Endothelial cell of umbilical vein (primary cell): ENCODE results near the gene UIMC1. TPM values are rescaled to one million over a fixed set of nuclear protein-coding genes. Genes with fewer than 3 reads are reported as not detected.

Experiments
- BruUV-seq: library from RNA; stranded (reverse); fragments of 400-500 nt; replicated peaks from 2 replicates; lab custom pipeline; 2021; lab: Mats Ljungman, UMichigan
- CTCF ChIA-PET: fragments of 300-600, 350-600 bp; sonication (Branson Sonifier 250); formaldehyde crosslinking; loops from one replicate; lab custom pipeline; 2021; ENCODE audit warnings: antibody characterized with exemption, inconsistent platforms; lab: Charles Lee
- POLR2A ChIA-PET: fragments of 300-600, 350-600 bp; sonication (Branson Sonifier 250); formaldehyde crosslinking; loops from one replicate; lab custom pipeline; 2021; ENCODE audit warnings: antibody characterized with exemption, inconsistent platforms; lab: Charles Lee
- DNase-seq: peaks from one replicate; pipeline ENCODE4 v3.0.0-alpha.2; 2011; ENCODE audit warnings: low read depth, low spot score
- FAIRE-seq: peaks from 2 replicates; lab custom pipeline; 2011; peaks lifted over from hg19 to GRCh38; lab: Jason Lieb, UNC
- H2AFZ ChIP-seq: 2 replicates; pipeline ENCODE4 v1.6.0; 2012; ENCODE audit warnings: low read depth, low read length, control low read depth, inconsistent platforms
- H3K27ac ChIP-seq: 2 replicates; pipeline ENCODE4 v1.5.1; 2011; ENCODE audit warnings: low read depth, mild to moderate bottlenecking, control low read depth, low read length, moderate library complexity; ENCODE audit not compliant: insufficient read depth
- H3K27me3 ChIP-seq, 2 experiments: 2 replicates each; pipeline versions ENCODE4 v1.6.0 to v1.6.1; 2011; ENCODE audit warnings: low read length in 2 of 2, mixed read lengths in 1 of 2; ENCODE audit not compliant: control insufficient read depth in 2 of 2, insufficient read depth in 2 of 2
- H3K36me3 ChIP-seq, 2 experiments: 2 replicates in 1 of 2; 3 replicates in 1 of 2; pipeline ENCODE4 v1.5.1; 2011; ENCODE audit warnings: low read length in 2 of 2, mild to moderate bottlenecking in 1 of 2, moderate library complexity in 1 of 2; ENCODE audit not compliant: control insufficient read depth in 2 of 2, insufficient read depth in 2 of 2; ENCODE audit errors: extremely low read depth in 1 of 2
- H3K4me1 ChIP-seq: 3 replicates; pipeline ENCODE4 v1.5.1; 2011; ENCODE audit warnings: mild to moderate bottlenecking, low read length; ENCODE audit not compliant: control insufficient read depth, insufficient read depth; ENCODE audit errors: extremely low read depth
- H3K4me2 ChIP-seq: 2 replicates; pipeline ENCODE4 v1.6.1; 2011; ENCODE audit warnings: low read length, control low read depth, mixed read lengths; ENCODE audit not compliant: insufficient read depth
- H3K4me3 ChIP-seq, 3 experiments: fragments of 200-600 bp in 1 of 3; sonication (generic), shearing (Covaris generic) in 1 of 3; replicated peaks in 1 of 3; 2 replicates each; pipeline ENCODE4 v1.5.1; 2011 to 2016; ENCODE audit warnings: control low read depth in 3 of 3, low read length in 3 of 3, mild to moderate bottlenecking in 2 of 3, inconsistent platforms in 1 of 3, low read depth in 1 of 3, moderate library complexity in 1 of 3; ENCODE audit not compliant: insufficient read depth in 1 of 3
- H3K79me2 ChIP-seq: 2 replicates; pipeline ENCODE4 v1.6.0; 2012; ENCODE audit warnings: low read length, inconsistent platforms; ENCODE audit not compliant: control insufficient read depth, insufficient read depth
- H3K9ac ChIP-seq: replicated peaks from 2 replicates; pipeline ENCODE3; 2011; ENCODE audit warnings: low read length, control low read depth; ENCODE audit not compliant: insufficient read depth; ENCODE audit errors: extremely low read depth
- H3K9me1 ChIP-seq: replicated peaks from 3 replicates; pipeline ENCODE4 v1.6.0; 2011; ENCODE audit warnings: mild to moderate bottlenecking, low read length; ENCODE audit not compliant: control insufficient read depth, insufficient read depth; ENCODE audit errors: extremely low read depth
- H3K9me3 ChIP-seq: replicated peaks from 2 replicates; pipeline ENCODE4 v1.5.1; 2012; ENCODE audit warnings: low read length, inconsistent platforms; ENCODE audit not compliant: control insufficient read depth, insufficient read depth
- H4K20me1 ChIP-seq: replicated peaks from 2 replicates; pipeline ENCODE3; 2011; ENCODE audit warnings: mild to moderate bottlenecking, low read length; ENCODE audit not compliant: control insufficient read depth, insufficient read depth; ENCODE audit errors: extremely low read depth
- EZH2 ChIP-seq: IDR thresholded peaks from 2 replicates; pipeline ENCODE4 v1.6.1; 2012; ENCODE audit warnings: borderline replicate concordance, low read depth, mild to moderate bottlenecking, moderate library complexity, low read length, inconsistent platforms; ENCODE audit not compliant: severe bottlenecking
- FOS ChIP-seq: IDR thresholded peaks from 2 replicates; pipeline ENCODE4 v1.6.1; 2011; ENCODE audit warnings: mild to moderate bottlenecking, low read length, moderate library complexity, borderline replicate concordance; ENCODE audit not compliant: insufficient read depth
- GATA2 ChIP-seq: IDR thresholded peaks from 2 replicates; pipeline ENCODE4 v1.7.0; 2011; ENCODE audit warnings: low read depth, mild to moderate bottlenecking, moderate library complexity, mixed read lengths, low read length; ENCODE audit not compliant: insufficient read length, insufficient read depth
- JUN ChIP-seq: IDR thresholded peaks from 2 replicates; pipeline ENCODE4 v1.6.1; 2011; ENCODE audit warnings: borderline replicate concordance, low read depth; ENCODE audit not compliant: insufficient read length, insufficient read depth
- MAX ChIP-seq: IDR thresholded peaks from 2 replicates; pipeline ENCODE4 v1.6.1; 2011; ENCODE audit not compliant: insufficient read depth, insufficient read length
- MYC ChIP-seq: IDR thresholded peaks from one replicate; pipeline ENCODE4 v1.6.1; 2011; ENCODE audit warnings: mild to moderate bottlenecking, low read depth, low read length
- POLR2A ChIP-seq: IDR thresholded peaks from 2 replicates; pipeline ENCODE4 v1.6.1; 2012; ENCODE audit warnings: low read depth, mild to moderate bottlenecking, control low read depth, low read length
- POLR2AphosphoS5 ChIP-seq: IDR thresholded peaks from 2 replicates; pipeline ENCODE4 v1.6.1; 2012; ENCODE audit warnings: low read depth, mild to moderate bottlenecking, control low read depth, low read length, moderate library complexity; ENCODE audit not compliant: insufficient read depth
- dilution Hi-C: fragments of 300-500 bp; cut with MboI; formaldehyde crosslinking; loops from one replicate; pipeline ENCODE4 v1.15.0; 2019; ENCODE audit warnings: low sequenced_read_pairs; ENCODE audit not compliant: extremely low pct_ligation_motif_present
- intact Hi-C: fragments of 100-400 bp; cut with micrococcal nuclease; formaldehyde crosslinking; loops from one replicate; pipeline ENCODE4 v1.10.0; 2022
- polyA plus RNA-seq, 4 experiments: library from polyadenylated mRNA; depleted of rRNA in 3 of 4; stranded (reverse) in 3 of 4; unstranded in 1 of 4; fragments of >200 nt; gene quantifications; 2 replicates each; pipeline versions ENCODE4 v1.2.1 to v1.2.3, GENCODE V29; 2011 to 2012; ENCODE audit warnings: missing spikeins in 1 of 4
- total RNA-seq: library from RNA; stranded (reverse); gene quantifications from 2 replicates; pipeline ENCODE4 v1.2.3, GENCODE V29; 2021
- TF ChIP-seq, protein P1 (sequence below), 2 donors: IDR thresholded peaks; 1 replicate in 1 of 2; 2 replicates in 1 of 2; pipeline ENCODE4 v1.5.1; 2011; ENCODE audit warnings: low read length in 2 of 2, mild to moderate bottlenecking in 2 of 2, moderate library complexity in 2 of 2, control low read depth in 1 of 2, inconsistent platforms in 1 of 2, low read depth in 1 of 2; ENCODE audit not compliant: insufficient read depth in 1 of 2; ENCODE audit errors: extremely low read depth in 1 of 2

The UIMC1 gene
- total and polyA plus RNA-seq, 2 donors (not counting 3 experiments of a cell fraction or from before 2014, with no cell fraction given), result 17.2 to 60.1 TPM

GRCh38 chr5:177029498-177029897, 22.9 kb upstream of the UIMC1 start:
- ChIA-PET CTCF (no interaction called here), POLR2A (no interaction called here)
- H3K4me1 ChIP-seq, result no peaks in the 10 kb centered on the region
- FAIRE-seq (no peak), DNase-seq (no peak)
- no peaks in the 10 kb centered on the region for H3K27me3 ChIP-seq
- H3K27ac ChIP-seq, result no peak overlapping the region
- no peaks in the 10 kb centered on the region for H3K9me1 ChIP-seq
- H2AFZ ChIP-seq, result no peak overlapping the region
- H3K9me3 ChIP-seq, result no peaks in the 10 kb centered on the region
- peaks cover 23% of the 10 kb centered on the region for H3K79me2 ChIP-seq
- no peaks in the 10 kb centered on the region for H4K20me1 ChIP-seq
- no peak overlapping the region for H3K4me3 ChIP-seq
- H3K4me2 ChIP-seq, result no peak overlapping the region
- BruUV-seq, result no TSS peak
- intact Hi-C loops (no loop called here), dilution Hi-C loops (no loop called here)
- no peak overlapping the region for H3K9ac ChIP-seq
- TF ChIP-seq EZH2 (no peak), GATA2 (no peak), POLR2A (no peak), JUN (no peak), MAX (no peak), MYC (no peak), POLR2AphosphoS5 (no peak), FOS (no peak)
- TF ChIP-seq, protein P1, sequence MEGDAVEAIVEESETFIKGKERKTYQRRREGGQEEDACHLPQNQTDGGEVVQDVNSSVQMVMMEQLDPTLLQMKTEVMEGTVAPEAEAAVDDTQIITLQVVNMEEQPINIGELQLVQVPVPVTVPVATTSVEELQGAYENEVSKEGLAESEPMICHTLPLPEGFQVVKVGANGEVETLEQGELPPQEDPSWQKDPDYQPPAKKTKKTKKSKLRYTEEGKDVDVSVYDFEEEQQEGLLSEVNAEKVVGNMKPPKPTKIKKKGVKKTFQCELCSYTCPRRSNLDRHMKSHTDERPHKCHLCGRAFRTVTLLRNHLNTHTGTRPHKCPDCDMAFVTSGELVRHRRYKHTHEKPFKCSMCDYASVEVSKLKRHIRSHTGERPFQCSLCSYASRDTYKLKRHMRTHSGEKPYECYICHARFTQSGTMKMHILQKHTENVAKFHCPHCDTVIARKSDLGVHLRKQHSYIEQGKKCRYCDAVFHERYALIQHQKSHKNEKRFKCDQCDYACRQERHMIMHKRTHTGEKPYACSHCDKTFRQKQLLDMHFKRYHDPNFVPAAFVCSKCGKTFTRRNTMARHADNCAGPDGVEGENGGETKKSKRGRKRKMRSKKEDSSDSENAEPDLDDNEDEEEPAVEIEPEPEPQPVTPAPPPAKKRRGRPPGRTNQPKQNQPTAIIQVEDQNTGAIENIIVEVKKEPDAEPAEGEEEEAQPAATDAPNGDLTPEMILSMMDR (IDR thresholded peaks at IDR 0.05; ENCODE audit: extremely low read depth in 1 of 2, insufficient read depth in 1 of 2, low read depth in 1 of 2, low read length in 2 of 2), result no peak
- peaks cover 0 to 2% of the 10 kb centered on the region in 2 experiments for H3K36me3 ChIP-seq
